Tibial nerve (tissue), 4 donors: ENCODE data around the gene SLC9C1.

ENCODE experiments used
- EP300 ChIP-seq, 2 donors: sonication (generic); formaldehyde crosslinking; IDR thresholded peaks; one replicate each; pipeline ENCODE4 v1.6.1; 2017; ENCODE audit warnings: antibody characterized with exemption in 2 of 2, mild to moderate bottlenecking in 1 of 2
- POLR2A ChIP-seq, 2 donors: fragments of 450-650 bp; IDR thresholded peaks; one replicate each; pipeline ENCODE4 v1.6.1; 2017; ENCODE audit warnings: antibody characterized with exemption in 2 of 2, mild to moderate bottlenecking in 2 of 2, moderate library complexity in 2 of 2
- TF ChIP-seq, protein P1 (sequence below), 5 experiments: fragments of 200-600 bp in 3 of 5; fragments of 450-650 bp in 2 of 5; sonication (generic) in 3 of 5; IDR thresholded peaks; one replicate each; pipeline ENCODE4 v1.5.1; 2016 to 2019; ENCODE audit warnings: antibody characterized with exemption in 5 of 5, mild to moderate bottlenecking in 3 of 5, moderate library complexity in 2 of 5

DNA sequence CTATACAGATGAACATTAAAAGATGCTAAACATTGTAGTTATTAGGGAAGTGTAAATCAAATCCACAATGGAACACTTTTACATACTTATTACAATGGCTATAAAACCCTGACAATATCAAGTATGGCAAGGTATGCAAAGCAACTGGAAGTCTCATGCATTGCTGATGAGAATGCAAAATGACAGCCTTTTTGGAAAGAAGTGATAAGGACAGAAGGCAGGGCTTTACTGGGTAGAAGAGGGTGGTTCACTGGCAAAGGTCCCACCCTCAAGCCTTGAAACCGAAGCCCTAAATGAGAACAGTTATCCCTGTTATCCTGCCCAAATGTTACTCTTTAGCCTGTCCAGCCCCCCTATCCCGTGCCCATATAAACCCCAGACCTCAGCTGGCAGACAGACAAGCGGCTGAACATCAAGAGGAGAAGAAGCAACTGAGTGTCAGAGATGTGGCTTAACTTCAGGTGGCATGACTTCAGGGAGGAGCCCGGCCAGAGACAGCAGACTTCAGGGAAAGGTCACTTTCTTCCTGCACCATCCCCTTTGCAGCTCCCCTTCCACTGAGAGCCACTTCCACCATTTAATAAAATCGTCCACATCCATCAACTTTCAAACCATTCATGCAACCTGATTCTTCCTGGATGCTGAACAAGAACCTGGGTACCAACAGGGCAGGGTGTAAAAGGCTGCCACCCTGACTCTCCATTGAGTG is 160.2 kb downstream of the SLC9C1 start:
- TF ChIP-seq, protein P1, sequence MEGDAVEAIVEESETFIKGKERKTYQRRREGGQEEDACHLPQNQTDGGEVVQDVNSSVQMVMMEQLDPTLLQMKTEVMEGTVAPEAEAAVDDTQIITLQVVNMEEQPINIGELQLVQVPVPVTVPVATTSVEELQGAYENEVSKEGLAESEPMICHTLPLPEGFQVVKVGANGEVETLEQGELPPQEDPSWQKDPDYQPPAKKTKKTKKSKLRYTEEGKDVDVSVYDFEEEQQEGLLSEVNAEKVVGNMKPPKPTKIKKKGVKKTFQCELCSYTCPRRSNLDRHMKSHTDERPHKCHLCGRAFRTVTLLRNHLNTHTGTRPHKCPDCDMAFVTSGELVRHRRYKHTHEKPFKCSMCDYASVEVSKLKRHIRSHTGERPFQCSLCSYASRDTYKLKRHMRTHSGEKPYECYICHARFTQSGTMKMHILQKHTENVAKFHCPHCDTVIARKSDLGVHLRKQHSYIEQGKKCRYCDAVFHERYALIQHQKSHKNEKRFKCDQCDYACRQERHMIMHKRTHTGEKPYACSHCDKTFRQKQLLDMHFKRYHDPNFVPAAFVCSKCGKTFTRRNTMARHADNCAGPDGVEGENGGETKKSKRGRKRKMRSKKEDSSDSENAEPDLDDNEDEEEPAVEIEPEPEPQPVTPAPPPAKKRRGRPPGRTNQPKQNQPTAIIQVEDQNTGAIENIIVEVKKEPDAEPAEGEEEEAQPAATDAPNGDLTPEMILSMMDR (IDR thresholded peaks at IDR 0.05), result no peak
- TF ChIP-seq POLR2A (IDR thresholded peaks at IDR 0.05) (no peak), EP300 (IDR thresholded peaks at IDR 0.05) (no peak)
